GM19193 (cell line): Measurements from ENCODE around the gene METTL25B.
A peak's percentile ranks its signal among the peaks of the same experiment; 100 is the strongest.

Source experiments
- POLR2A ChIP-seq: IDR thresholded peaks from 4 replicates; pipeline ENCODE4 v1.6.1; 2011; ENCODE audit not compliant: insufficient read depth, insufficient read length; ENCODE audit errors: extremely low read depth

The METTL25B gene

GRCh38 chr1:156707417-156708217 lies 20.7 kb upstream of the METTL25B start:
- TF ChIP-seq POLR2A, result no peak

- no peak for TF ChIP-seq POLR2A
Observed at GRCh38 chr1:156708218-156708661, 20.0 kb upstream of the METTL25B start.

GRCh38 chr1:156709031-156709430 lies 19.2 kb upstream of the METTL25B start:
- TF ChIP-seq POLR2A, result no peak

GRCh38 chr1:156709757-156710489 lies 18.3 kb upstream of the METTL25B start:
- TF ChIP-seq POLR2A, result no peak

GRCh38 chr1:156711011-156711817 lies 17.1 kb upstream of the METTL25B start:
- TF ChIP-seq POLR2A, result no peak

GRCh38 chr1:156712626-156713025 lies 15.6 kb upstream of the METTL25B start:
- TF ChIP-seq POLR2A, result no peak

- no peak for TF ChIP-seq POLR2A
Observed at GRCh38 chr1:156714830-156715229, 13.4 kb upstream of the METTL25B start.

GRCh38 chr1:156717351-156717750 lies 10.9 kb upstream of the METTL25B start:
- TF ChIP-seq POLR2A, result no peak

- TF ChIP-seq POLR2A, result no peak
Observed at GRCh38 chr1:156721131-156721530, 7.1 kb upstream of the METTL25B start.

GRCh38 chr1:156721535-156721934 lies 6.7 kb upstream of the METTL25B start:
- TF ChIP-seq POLR2A, result no peak

GRCh38 chr1:156725683-156726280 lies 2.5 kb upstream of the METTL25B start:
- peak; percentile 33 for TF ChIP-seq POLR2A

- TF ChIP-seq POLR2A, result no peak
Observed at GRCh38 chr1:156726549-156727226, 1.6 kb upstream of the METTL25B start.

GRCh38 chr1:156727492-156727891 lies 777 bp upstream of the METTL25B start:
- TF ChIP-seq POLR2A, result no peak
